K562 (cell line): Measurements from ENCODE around the gene POLRMT. TPM values are rescaled to one million over a fixed set of nuclear protein-coding genes. Genes with fewer than 3 reads are reported as not detected.
A peak's percentile ranks its signal among the peaks of the same experiment; 100 is the strongest.
"Not testable (repeated sequence)": the region's sequence is repeated elsewhere in the genome, so short reads cannot be mapped to it uniquely, and the experiment has no call there.

Experiments used
- ATAC-seq: fragments of 200-7000 bp; cut with Tn5 transposase; 3 replicates; pipeline ENCODE4 v1.9.1; 2020; ENCODE audit warnings: moderate library complexity
- BruUV-seq: library from RNA; stranded (reverse); fragments of 400-500 nt; replicated peaks from 2 replicates; lab custom pipeline; 2021; lab: Mats Ljungman, UMichigan
- CTCF ChIA-PET: fragments of 300-600 bp; formaldehyde crosslinking; extraction: SDS; loops from one replicate; lab custom pipeline; 2021; ENCODE audit warnings: low intra/inter-chr PET ratio; lab: Yijun Ruan, JAX
- POLR2A ChIA-PET: fragments of 300-600, 350-650 bp; sonication (Branson Sonifier 250); formaldehyde crosslinking; extraction: SDS; loops from one replicate; lab custom pipeline; 2021; ENCODE audit warnings: antibody characterized with exemption, inconsistent platforms; lab: Yijun Ruan, JAX
- DNase-seq, 4 experiments: peaks; one replicate each; pipeline versions ENCODE4 v3.0.0 to v3.0.0-alpha.2; 2011 to 2018; ENCODE audit warnings: low spot score in 3 of 4, mixed read lengths in 3 of 4; ENCODE audit errors: extremely low read depth in 1 of 4
- FAIRE-seq: peaks from 2 replicates; lab custom pipeline; 2011; peaks lifted over from hg19 to GRCh38; lab: Jason Lieb, UNC
- H2AFZ ChIP-seq: 2 replicates; pipeline ENCODE4 v1.6.0; 2011; ENCODE audit warnings: low read depth, low read length, control low read depth, inconsistent platforms
- H3K27ac ChIP-seq: fragments of 200-600 bp; 3 replicates; pipeline ENCODE4 v1.8.0; 2011; ENCODE audit warnings: low read depth, mild to moderate bottlenecking, control low read depth, inconsistent platforms, low read length, moderate library complexity, mixed read lengths; ENCODE audit errors: extremely low read depth
- H3K27me3 ChIP-seq, 2 experiments: fragments of 300-600 bp in 1 of 2; 2 replicates in 1 of 2; 3 replicates in 1 of 2; pipeline versions ENCODE4 v1.6.0 to v1.8.0; 2011; ENCODE audit warnings: inconsistent platforms in 2 of 2, low read length in 2 of 2, mild to moderate bottlenecking in 1 of 2, mixed read lengths in 1 of 2, moderate library complexity in 1 of 2; ENCODE audit not compliant: control insufficient read depth in 2 of 2, insufficient read depth in 2 of 2
- H3K36me3 ChIP-seq: fragments of 300-600 bp; 3 replicates; pipeline ENCODE4 v1.8.0; 2011; ENCODE audit warnings: mild to moderate bottlenecking, low read length, inconsistent platforms; ENCODE audit not compliant: control insufficient read depth, insufficient read depth
- H3K4me1 ChIP-seq, 2 experiments: fragments of 200-600 bp in 1 of 2; replicated peaks in 1 of 2; 2 replicates in 1 of 2; 3 replicates in 1 of 2; pipeline versions ENCODE4 v1.5.1 to v1.8.0; 2011; ENCODE audit warnings: inconsistent platforms in 2 of 2, low read length in 2 of 2, mild to moderate bottlenecking in 1 of 2, mixed read lengths in 1 of 2, moderate library complexity in 1 of 2; ENCODE audit not compliant: control insufficient read depth in 2 of 2, insufficient read depth in 2 of 2
- H3K4me2 ChIP-seq: 2 replicates; pipeline ENCODE4 v1.6.1; 2011; ENCODE audit warnings: low read length, control low read depth, inconsistent platforms, mixed read lengths; ENCODE audit not compliant: insufficient read depth
- H3K4me3 ChIP-seq: fragments of 200-600 bp; sonication (generic), shearing (Covaris generic); 2 replicates; pipeline ENCODE4 v1.5.1; 2016; ENCODE audit warnings: control low read depth, inconsistent platforms
- H3K79me2 ChIP-seq: fragments of 200-600 bp; 3 replicates; pipeline ENCODE4 v1.8.0; 2011; ENCODE audit warnings: low read length, inconsistent platforms; ENCODE audit not compliant: control insufficient read depth, insufficient read depth
- H3K9ac ChIP-seq, 2 experiments: 2 replicates each; pipeline versions ENCODE4 v1.6.0 to v1.6.1; 2011; ENCODE audit warnings: low read depth in 2 of 2, low read length in 2 of 2, control low read depth in 1 of 2, inconsistent platforms in 1 of 2, mild to moderate bottlenecking in 1 of 2, mixed read lengths in 1 of 2; ENCODE audit not compliant: insufficient read depth in 1 of 2
- H3K9me1 ChIP-seq: one replicate; pipeline ENCODE4 v1.6.0; 2011; ENCODE audit warnings: inconsistent platforms, mild to moderate bottlenecking, low read length, moderate library complexity; ENCODE audit not compliant: control insufficient read depth, insufficient read depth
- H3K9me3 ChIP-seq: replicated peaks from 2 replicates; pipeline ENCODE4 v1.5.1; 2011; ENCODE audit warnings: low read depth, low read length, inconsistent platforms; ENCODE audit not compliant: control insufficient read depth, insufficient read depth
- H4K20me1 ChIP-seq: replicated peaks from 2 replicates; pipeline ENCODE4 v1.6.1; 2011; ENCODE audit warnings: low read length, inconsistent platforms, mixed read lengths; ENCODE audit not compliant: control insufficient read depth, insufficient read depth
- HMGN3 ChIP-seq: IDR thresholded peaks from 2 replicates; pipeline ENCODE4 v1.6.1; 2011; ENCODE audit warnings: borderline replicate concordance, low read depth, mild to moderate bottlenecking, mixed read lengths, low read length; ENCODE audit not compliant: insufficient read length; ENCODE audit errors: extremely low read depth
- NFE2 ChIP-seq: IDR thresholded peaks from 2 replicates; pipeline ENCODE4 v1.6.1; 2014; ENCODE audit warnings: antibody characterized with exemption, low read depth
- POLR2A ChIP-seq: fragments of 450-650 bp; conservative IDR thresholded peaks from 2 replicates; pipeline ENCODE4 v1.6.1; 2016
- POLR2AphosphoS5 ChIP-seq: IDR thresholded peaks from 2 replicates; pipeline ENCODE4 v1.6.1; 2011; ENCODE audit warnings: mild to moderate bottlenecking, low read depth, low read length, moderate library complexity; ENCODE audit not compliant: control insufficient read depth, insufficient read depth
- RBM22 ChIP-seq: fragments of 200-400 bp; formaldehyde crosslinking; IDR thresholded peaks from 2 replicates; pipeline ENCODE4 v1.6.1; 2018; ENCODE audit warnings: low read length, low read depth; ENCODE audit not compliant: poor library complexity, severe bottlenecking
- ZNF589 ChIP-seq: fragments of 200-800 bp; sonication (Bioruptor generic); IDR thresholded peaks from 2 replicates; pipeline ENCODE4 v1.6.1; 2016; ENCODE audit warnings: low read depth, missing genetic modification characterization, missing compliant biosample characterization
- WGBS: fragments of 100-300 bp; shearing (Covaris generic); methylation state at CpG from one replicate; pipeline ENCODE4 v1.1.6; 2016; ENCODE audit warnings: low coverage, mixed read lengths; ENCODE audit not compliant: insufficient coverage; ENCODE audit errors: missing lambda C conversion rate; 5-methylcytosine and 5-hydroxymethylcytosine counted together
- in situ Hi-C: fragments of 300-500 bp; cut with MboI; formaldehyde crosslinking; loops from 4 replicates; pipeline ENCODE4 v1.15.0; 2018; ENCODE audit warnings: inconsistent platforms, mixed read lengths
- intact Hi-C: fragments of 100-400 bp; cut with micrococcal nuclease; formaldehyde crosslinking; loops from 2 replicates; pipeline ENCODE4 v1.14.2; 2022
- polyA plus RNA-seq, 8 experiments: library from polyadenylated mRNA; depleted of rRNA in 4 of 8; stranded (reverse) in 5 of 8; unstranded in 3 of 8; fragments of >200 nt; fragmentation: Nextera tagmentation in 2 of 8; fragmentation: Illumina TruSeq in 1 of 8; extraction: Ambion mirVana in 2 of 8; extraction: Trizol in 1 of 8; gene quantifications; 2 replicates each; pipeline versions ENCODE4 v1.2.1 to v1.2.3, GENCODE V29; 2011 to 2014; ENCODE audit warnings: inconsistent platforms in 1 of 8, missing spikeins in 1 of 8
- total RNA-seq, 7 experiments: library from RNA; depleted of rRNA in 6 of 7; stranded (reverse); fragments of >200 nt in 6 of 7; fragmentation: Illumina TruSeq in 2 of 7; extraction: Trizol in 2 of 7; gene quantifications; 2 replicates each; pipeline versions ENCODE4 v1.2.1 to v1.2.3, GENCODE V29; 2011 to 2021; ENCODE audit warnings: low replicate concordance in 1 of 7
- TF ChIP-seq, protein P1 (sequence below): fragments of 450-650 bp; IDR thresholded peaks from 2 replicates; pipeline ENCODE4 v1.7.1; 2018; ENCODE audit warnings: mild to moderate bottlenecking, low read depth; ENCODE audit not compliant: partially characterized antibody

POLRMT gene
- total and polyA plus RNA-seq, 9 of the 15 experiments (the other 6 are each of a cell fraction or from before 2014, with no cell fraction given): 30.3 to 144 (median 68.0) TPM

DNA sequence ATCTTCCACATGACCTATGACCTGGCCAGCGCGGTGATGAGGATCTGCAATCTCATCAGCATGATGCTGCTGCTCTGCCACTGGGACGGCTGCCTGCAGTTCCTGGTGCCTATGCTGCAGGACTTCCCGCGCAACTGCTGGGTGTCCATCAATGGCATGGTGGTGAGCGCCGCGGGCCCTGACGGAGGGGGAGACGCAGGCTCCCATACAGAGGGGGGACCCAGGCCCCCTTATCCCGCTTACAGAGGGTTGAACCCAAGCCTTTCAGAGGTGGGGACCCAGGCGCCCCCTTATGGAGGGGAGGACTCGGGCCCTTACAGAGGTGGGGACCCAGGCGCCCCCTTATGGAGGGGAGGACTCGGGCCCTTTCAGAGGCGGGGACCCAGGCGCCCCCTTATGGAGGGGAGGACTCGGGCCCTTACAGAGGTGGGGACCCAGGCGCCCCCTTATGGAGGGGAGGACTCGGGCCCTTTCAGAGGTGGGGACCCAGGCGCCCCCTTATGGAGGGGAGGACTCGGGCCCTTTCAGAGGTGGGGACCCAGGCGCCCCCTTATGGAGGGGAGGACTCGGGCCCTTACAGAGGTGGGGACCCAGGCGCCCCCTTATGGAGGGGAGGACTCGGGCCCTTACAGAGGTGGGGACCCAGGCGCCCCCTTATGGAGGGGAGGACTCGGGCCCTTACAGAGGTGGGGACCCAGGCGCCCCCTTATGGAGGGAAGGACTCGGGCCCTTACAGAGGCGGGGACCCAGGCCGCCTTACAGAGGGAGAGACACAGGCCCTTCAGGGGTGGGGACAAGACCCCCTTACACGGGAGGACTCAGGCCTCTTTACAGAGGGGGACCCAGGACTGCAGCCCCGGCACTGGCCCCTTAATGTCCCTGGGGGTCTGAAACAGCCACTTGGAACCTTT lies 28.0 kb downstream of the POLRMT start:
- CTCF ChIA-PET: interaction anchor here (0.6 kb wide), 1 partner anchor 312 kb away, joined by 3 read pairs; the partner anchor contains the start of gene KISS1R
- TF ChIP-seq, protein P1, sequence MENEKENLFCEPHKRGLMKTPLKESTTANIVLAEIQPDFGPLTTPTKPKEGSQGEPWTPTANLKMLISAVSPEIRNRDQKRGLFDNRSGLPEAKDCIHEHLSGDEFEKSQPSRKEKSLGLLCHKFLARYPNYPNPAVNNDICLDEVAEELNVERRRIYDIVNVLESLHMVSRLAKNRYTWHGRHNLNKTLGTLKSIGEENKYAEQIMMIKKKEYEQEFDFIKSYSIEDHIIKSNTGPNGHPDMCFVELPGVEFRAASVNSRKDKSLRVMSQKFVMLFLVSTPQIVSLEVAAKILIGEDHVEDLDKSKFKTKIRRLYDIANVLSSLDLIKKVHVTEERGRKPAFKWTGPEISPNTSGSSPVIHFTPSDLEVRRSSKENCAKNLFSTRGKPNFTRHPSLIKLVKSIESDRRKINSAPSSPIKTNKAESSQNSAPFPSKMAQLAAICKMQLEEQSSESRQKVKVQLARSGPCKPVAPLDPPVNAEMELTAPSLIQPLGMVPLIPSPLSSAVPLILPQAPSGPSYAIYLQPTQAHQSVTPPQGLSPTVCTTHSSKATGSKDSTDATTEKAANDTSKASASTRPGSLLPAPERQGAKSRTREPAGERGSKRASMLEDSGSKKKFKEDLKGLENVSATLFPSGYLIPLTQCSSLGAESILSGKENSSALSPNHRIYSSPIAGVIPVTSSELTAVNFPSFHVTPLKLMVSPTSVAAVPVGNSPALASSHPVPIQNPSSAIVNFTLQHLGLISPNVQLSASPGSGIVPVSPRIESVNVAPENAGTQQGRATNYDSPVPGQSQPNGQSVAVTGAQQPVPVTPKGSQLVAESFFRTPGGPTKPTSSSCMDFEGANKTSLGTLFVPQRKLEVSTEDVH: peak; percentile 31
- TF ChIP-seq POLR2AphosphoS5: 0 out of 2 replicates have a peak, but pooled peaks have one; percentile 49
- TF ChIP-seq NFE2: peak; percentile 71; the same call in 1 of the 2 replicates
- peak; percentile 63 for TF ChIP-seq HMGN3
- peak; percentile 76 for TF ChIP-seq RBM22
- TF ChIP-seq ZNF589 (CRISPR knock-in tag): peak; percentile 73; the same call in 1 of the 2 replicates
- peak; percentile 61; the same call in 1 of the 2 replicates for TF ChIP-seq POLR2A

More for the DNA sequence above, 28.0 kb downstream of the POLRMT start:
- POLR2A ChIA-PET, BruUV-seq, H3K9me3 ChIP-seq, H3K79me2 ChIP-seq, H3K9me1 ChIP-seq, H4K20me1 ChIP-seq, H3K27me3 ChIP-seq, H3K36me3 ChIP-seq, in situ Hi-C loops: not testable (repeated sequence)
- peak; percentile 66 to 84 (median 70) for DNase-seq
- peak overlapping the region; percentile 65 to 89; a peak in 3 of 4 replicates for H3K9ac ChIP-seq
- H3K27ac ChIP-seq: peak overlapping the region; percentile 86
- peak; percentile 67 for ATAC-seq
- peak overlapping the region; percentile 53 for H3K4me3 ChIP-seq
- H3K4me1 ChIP-seq: peaks cover 4 to 60% of the 10 kb centered on the region in 2 experiments; a peak in 4 of 5 replicates
- peak overlapping the region; percentile 91 for H3K4me2 ChIP-seq
- 9% methylated on average over 12 of the region's 34 CpGs for WGBS
- intact Hi-C loops: loop anchor here (2.0 kb wide), 2 partner anchors 31 to 55 kb away; no protein-coding TSS in a partner anchor
- FAIRE-seq: peak; percentile 52
- peak overlapping the region; percentile 90 for H2AFZ ChIP-seq
